B cell (primary cell): ENCODE data around the gene UBE2Q1.

Experiments used
- CTCF ChIP-seq: fragments of 200-600 bp; IDR thresholded peaks from one replicate; pipeline ENCODE4 v1.8.0; 2022; ENCODE audit warnings: antibody characterized with exemption, mild to moderate bottlenecking
- EZH2 ChIP-seq: IDR thresholded peaks from 2 replicates; pipeline ENCODE4 v1.6.1; 2012; ENCODE audit warnings: borderline replicate concordance, low read depth, mild to moderate bottlenecking, moderate library complexity, low read length; ENCODE audit not compliant: insufficient read depth, poor library complexity, severe bottlenecking

DNA sequence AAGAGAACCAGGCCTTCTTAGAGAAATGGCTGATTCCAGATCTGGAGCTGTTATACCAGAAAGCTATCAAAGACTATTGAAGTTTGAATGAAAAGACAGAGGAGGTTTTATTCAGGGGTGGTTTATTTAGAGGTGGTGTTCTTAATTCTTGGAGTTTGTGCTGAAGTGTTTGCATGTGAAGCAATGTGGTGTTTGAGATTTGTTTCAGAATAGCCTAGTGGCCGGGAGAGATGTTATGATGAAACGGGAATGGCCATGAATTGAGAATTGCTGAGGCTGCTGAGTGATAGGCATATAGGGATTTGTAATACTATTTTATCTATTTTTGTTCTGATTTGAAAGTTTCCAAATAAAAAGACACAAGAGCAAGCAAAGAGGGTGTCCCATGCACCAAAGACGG, 45.7 kb downstream of the UBE2Q1 start:
- TF ChIP-seq CTCF, result no peak
- no peak for TF ChIP-seq EZH2
